NCI-H128 (cell line): ENCODE measurements around the gene TCIRG1.

Source experiments
- DNase-seq: peaks from one replicate; lab custom pipeline; 2025; ENCODE audit not compliant: unreplicated experiment; lab: John Stamatoyannopoulos, UW

Gene TCIRG1

GRCh38 chr11:68051191-68052136 lies 12.6 kb downstream of the TCIRG1 start:
- DNase-seq = no peak

- DNase-seq = no peak
These were observed 13.5 kb downstream of the TCIRG1 start for GRCh38 chr11:68052137-68052873.

DNA sequence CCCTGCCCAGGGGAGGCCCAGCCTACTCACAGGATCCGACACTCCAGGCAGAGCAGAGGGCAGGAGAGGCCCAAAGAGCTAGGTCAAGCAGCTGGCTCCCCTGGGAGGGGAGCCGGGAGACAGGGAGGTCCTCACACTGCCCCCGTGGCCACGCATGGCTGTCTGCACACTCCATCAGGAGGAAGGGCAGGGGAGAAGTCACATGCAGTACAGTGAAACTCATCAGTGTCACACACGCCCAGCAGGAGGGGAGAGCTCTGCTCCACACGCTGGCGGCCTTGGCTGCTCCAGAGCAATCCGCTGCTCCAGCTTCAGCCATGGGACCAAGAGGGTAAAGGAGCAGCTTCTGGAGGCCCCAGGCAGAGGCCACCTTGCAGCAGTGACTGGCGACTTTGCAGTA lies 14.3 kb downstream of the TCIRG1 start:
- DNase-seq = no peak

GRCh38 chr11:68053981-68054812 lies 15.4 kb downstream of the TCIRG1 start:
- no peak for DNase-seq

DNA sequence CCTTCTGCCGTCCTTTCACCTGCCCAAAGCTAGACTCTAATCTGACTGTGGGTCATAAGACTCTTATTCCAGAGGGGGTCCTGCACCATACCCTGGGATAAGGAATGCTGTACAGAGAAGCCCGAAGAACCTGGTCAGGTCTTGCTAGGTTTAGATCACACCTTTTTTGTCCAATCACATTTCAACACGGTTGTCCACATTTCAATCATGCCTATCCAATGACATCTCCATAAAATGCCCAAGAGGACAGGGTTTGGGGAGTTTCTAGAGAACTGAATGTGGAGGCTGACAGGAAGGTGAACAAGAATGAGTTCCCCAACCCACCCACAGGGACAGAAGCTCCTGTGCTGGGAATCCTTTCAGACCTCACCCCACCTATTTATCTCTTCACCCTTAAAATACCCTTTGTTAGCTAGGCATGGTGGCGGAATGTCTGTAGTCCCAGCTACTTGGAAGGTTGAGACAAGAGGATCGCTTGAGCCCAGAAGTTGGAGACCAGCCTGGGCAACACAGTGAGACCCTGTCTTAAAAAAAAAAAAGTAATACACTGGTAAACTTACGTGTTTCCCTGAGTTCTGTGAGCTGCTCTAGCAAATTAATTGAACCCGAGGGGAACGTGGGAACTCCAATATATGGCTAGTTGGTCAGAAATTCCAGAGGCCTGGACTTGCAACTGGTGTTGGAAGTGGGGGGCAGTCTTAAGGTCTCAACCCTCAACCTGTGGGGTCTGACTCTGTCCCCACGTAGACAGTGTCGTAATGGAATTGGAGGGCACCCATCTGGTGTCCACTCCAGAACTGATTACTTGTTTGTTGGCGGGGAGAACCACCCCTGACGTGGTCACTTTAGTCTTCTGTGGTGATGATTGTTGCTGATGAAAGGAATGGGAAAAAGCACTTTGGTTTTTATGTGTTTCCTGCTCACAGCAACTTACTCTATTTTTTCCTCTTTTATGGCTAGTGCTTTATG lies 17.8 kb downstream of the TCIRG1 start:
- DNase-seq = no peak

- no peak for DNase-seq
These were observed 19.0 kb downstream of the TCIRG1 start for GRCh38 chr11:68057807-68058206.

- no peak for DNase-seq
These were observed 22.7 kb downstream of the TCIRG1 start for GRCh38 chr11:68061508-68061907.

GRCh38 chr11:68064926-68065325 lies 26.1 kb downstream of the TCIRG1 start:
- DNase-seq = no peak

DNA sequence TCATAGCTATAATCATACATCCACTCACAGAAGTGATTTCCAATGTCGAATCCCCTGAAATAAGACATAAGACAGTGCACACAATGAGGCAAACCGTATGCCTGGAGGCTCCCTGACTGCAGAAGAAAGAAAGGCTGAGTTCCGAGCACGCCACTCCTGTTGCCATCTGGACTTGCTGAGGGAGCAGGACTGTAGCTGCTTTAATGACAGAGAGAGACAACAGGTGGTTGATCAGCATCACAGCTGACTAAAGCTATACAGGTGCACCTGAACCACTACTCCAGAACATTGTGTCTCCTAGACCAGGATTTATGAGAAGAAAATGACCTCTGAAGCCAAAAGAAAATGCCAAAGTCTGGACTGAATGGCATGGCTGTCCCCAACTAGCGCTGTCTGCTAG lies 27.0 kb downstream of the TCIRG1 start:
- DNase-seq = no peak

DNA sequence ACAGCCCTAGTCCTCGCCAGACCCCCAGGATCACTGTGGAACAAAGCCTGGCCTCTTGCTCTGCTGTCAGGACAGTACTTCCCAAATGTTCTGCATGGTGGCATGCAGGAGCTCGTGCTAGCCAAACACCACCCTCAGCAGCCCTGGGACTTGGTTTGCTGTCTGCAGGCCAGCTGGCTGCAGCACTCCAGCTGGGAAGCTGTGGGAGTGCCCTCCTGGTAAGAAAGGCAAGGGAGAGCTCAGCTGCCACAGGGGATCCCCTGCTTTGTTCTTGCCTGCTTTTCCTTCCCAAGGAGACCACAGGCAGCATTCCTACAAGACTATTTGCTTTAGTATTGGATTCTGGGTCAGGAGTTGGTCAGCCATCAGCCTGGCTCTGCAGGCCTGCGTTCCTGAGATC lies 27.9 kb downstream of the TCIRG1 start:
- DNase-seq = no peak

GRCh38 chr11:68067991-68068390 lies 29.2 kb downstream of the TCIRG1 start:
- DNase-seq = no peak

- no peak for DNase-seq
These were observed 32.6 kb downstream of the TCIRG1 start for GRCh38 chr11:68071281-68072048.

- no peak for DNase-seq
These were observed 35.9 kb downstream of the TCIRG1 start for GRCh38 chr11:68074584-68075352.

GRCh38 chr11:68076371-68077042 lies 37.7 kb downstream of the TCIRG1 start:
- no peak for DNase-seq

GRCh38 chr11:68077617-68078582 lies 39.1 kb downstream of the TCIRG1 start:
- DNase-seq = no peak

- no peak for DNase-seq
These were observed 42.0 kb downstream of the TCIRG1 start for GRCh38 chr11:68080860-68081259.

DNA sequence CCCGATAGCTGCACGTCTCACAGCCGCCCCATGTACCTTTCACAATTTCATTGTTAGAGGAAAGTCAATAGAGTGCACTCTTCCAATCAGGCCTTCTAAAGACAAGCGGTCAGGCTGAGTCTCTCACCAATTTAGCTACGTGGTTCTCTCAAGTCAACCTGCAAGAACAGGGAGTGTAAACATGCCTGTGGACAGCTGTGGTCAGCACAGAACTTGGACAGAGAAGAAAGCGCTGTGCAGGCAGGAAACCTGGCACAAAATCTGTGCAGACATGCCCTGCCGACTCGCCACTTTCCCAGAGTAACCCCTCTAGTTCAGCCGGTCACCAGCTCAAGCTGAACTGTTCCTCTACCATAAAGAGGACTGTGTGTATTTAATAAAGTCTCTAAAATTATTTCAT lies 42.9 kb downstream of the TCIRG1 start:
- DNase-seq = no peak
